C4-2B (cell line): ENCODE results near the gene IGF1.

Experiments used
- ZFX ChIP-seq: fragments of 450-650 bp; IDR thresholded peaks from 2 replicates; pipeline ENCODE4 v1.6.1; 2017
- TF ChIP-seq, protein P1 (sequence below): fragments of 450-650 bp; conservative IDR thresholded peaks from 2 replicates; pipeline ENCODE4 v1.5.1; 2017; ENCODE audit warnings: mild to moderate bottlenecking

DNA sequence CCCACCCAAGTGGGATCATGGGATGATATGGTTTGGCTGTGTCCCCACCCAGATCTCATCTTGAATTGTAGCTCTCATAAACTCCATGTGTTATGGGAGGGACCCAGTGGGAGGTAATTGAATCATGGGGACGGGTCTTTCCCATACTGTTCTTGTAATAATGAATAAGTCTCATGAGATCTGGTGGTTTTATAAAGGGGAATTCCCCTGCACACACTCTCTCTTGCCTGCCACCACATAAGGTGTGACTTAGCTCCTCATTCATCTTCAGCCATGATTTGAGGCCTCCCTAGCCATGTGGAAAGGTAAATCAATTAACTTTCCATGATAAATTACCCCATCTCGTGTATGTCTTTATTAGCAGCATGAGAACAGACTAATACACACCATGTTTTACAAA, 109.2 kb downstream of the IGF1 start:
- TF ChIP-seq, protein P1, sequence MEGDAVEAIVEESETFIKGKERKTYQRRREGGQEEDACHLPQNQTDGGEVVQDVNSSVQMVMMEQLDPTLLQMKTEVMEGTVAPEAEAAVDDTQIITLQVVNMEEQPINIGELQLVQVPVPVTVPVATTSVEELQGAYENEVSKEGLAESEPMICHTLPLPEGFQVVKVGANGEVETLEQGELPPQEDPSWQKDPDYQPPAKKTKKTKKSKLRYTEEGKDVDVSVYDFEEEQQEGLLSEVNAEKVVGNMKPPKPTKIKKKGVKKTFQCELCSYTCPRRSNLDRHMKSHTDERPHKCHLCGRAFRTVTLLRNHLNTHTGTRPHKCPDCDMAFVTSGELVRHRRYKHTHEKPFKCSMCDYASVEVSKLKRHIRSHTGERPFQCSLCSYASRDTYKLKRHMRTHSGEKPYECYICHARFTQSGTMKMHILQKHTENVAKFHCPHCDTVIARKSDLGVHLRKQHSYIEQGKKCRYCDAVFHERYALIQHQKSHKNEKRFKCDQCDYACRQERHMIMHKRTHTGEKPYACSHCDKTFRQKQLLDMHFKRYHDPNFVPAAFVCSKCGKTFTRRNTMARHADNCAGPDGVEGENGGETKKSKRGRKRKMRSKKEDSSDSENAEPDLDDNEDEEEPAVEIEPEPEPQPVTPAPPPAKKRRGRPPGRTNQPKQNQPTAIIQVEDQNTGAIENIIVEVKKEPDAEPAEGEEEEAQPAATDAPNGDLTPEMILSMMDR, result no peak
- TF ChIP-seq ZFX, result no peak
